Hepatocyte (in vitro differentiated cells): ENCODE data around the gene PPA2. TPM values are rescaled to one million over a fixed set of nuclear protein-coding genes. Genes with fewer than 3 reads are reported as not detected.

Experiments
- DNase-seq: peaks from one replicate; pipeline ENCODE4 v3.0.0-alpha.2; 2016; ENCODE audit warnings: low spot score
- H2AFZ ChIP-seq: fragments of 200-600 bp; sonication (generic); 2 replicates; pipeline ENCODE4 v1.6.0; 2016; ENCODE audit warnings: antibody characterized with exemption, mild to moderate bottlenecking
- H3K27ac ChIP-seq: fragments of 200-600 bp; sonication (generic); 2 replicates; pipeline ENCODE4 v1.5.1; 2016; ENCODE audit warnings: mild to moderate bottlenecking
- H3K27me3 ChIP-seq: fragments of 200-600 bp; sonication (generic); 2 replicates; pipeline ENCODE4 v1.6.1; 2016
- H3K36me3 ChIP-seq: fragments of 200-600 bp; sonication (generic); replicated peaks from 2 replicates; pipeline ENCODE4 v1.5.1; 2016; ENCODE audit warnings: low read depth; ENCODE audit not compliant: insufficient read depth
- H3K4me1 ChIP-seq: fragments of 200-600 bp; sonication (generic); 2 replicates; pipeline ENCODE4 v1.5.1; 2016; ENCODE audit warnings: mild to moderate bottlenecking, moderate library complexity; ENCODE audit not compliant: insufficient read depth
- H3K4me2 ChIP-seq: fragments of 200-600 bp; sonication (generic); 2 replicates; pipeline ENCODE4 v1.6.0; 2016
- H3K4me3 ChIP-seq: fragments of 200-600 bp; sonication (generic); 2 replicates; pipeline ENCODE4 v1.5.1; 2016; ENCODE audit warnings: mild to moderate bottlenecking
- H3K79me2 ChIP-seq: fragments of 200-600 bp; sonication (generic); 2 replicates; pipeline ENCODE4 v1.6.0; 2017; ENCODE audit warnings: mild to moderate bottlenecking
- H3K9me2 ChIP-seq: fragments of 200-600 bp; sonication (generic); replicated peaks from 2 replicates; pipeline ENCODE4 v1.6.0; 2017; ENCODE audit warnings: mild to moderate bottlenecking; ENCODE audit not compliant: insufficient read depth
- H3K9me3 ChIP-seq: fragments of 200-600 bp; sonication (generic); 2 replicates; pipeline ENCODE4 v1.5.1; 2016; ENCODE audit warnings: low read depth, mild to moderate bottlenecking
- H4K20me1 ChIP-seq: fragments of 200-600 bp; sonication (generic); 2 replicates; pipeline ENCODE4 v1.6.0; 2016; ENCODE audit warnings: mild to moderate bottlenecking; ENCODE audit not compliant: insufficient read depth, poor library complexity, severe bottlenecking
- CTCF ChIP-seq: fragments of 200-600 bp; sonication (generic); IDR thresholded peaks from 2 replicates; pipeline ENCODE4 v1.5.1; 2016; ENCODE audit warnings: antibody characterized with exemption, mild to moderate bottlenecking; ENCODE audit not compliant: poor library complexity
- EZH2 ChIP-seq: fragments of 200-600 bp; sonication (generic); IDR thresholded peaks from 2 replicates; pipeline ENCODE4 v1.6.1; 2016; ENCODE audit warnings: antibody characterized with exemption, mild to moderate bottlenecking, borderline replicate concordance
- EZH2phosphoT487 ChIP-seq: fragments of 200-600 bp; sonication (generic); IDR thresholded peaks from one replicate; pipeline ENCODE4 v1.6.1; 2018; ENCODE audit warnings: antibody characterized with exemption, mild to moderate bottlenecking, low read depth, moderate library complexity; ENCODE audit not compliant: unreplicated experiment, severe bottlenecking
- WGBS: methylation state at CpG from one replicate; pipeline ENCODE4 v1.1.6; 2016; ENCODE audit warnings: low lambda C conversion rate; ENCODE audit errors: missing lambda C conversion rate; 5-methylcytosine and 5-hydroxymethylcytosine counted together
- polyA plus RNA-seq: library from polyadenylated mRNA; unstranded; fragments of >200 nt; fragmentation: Nextera tagmentation; extraction: Ambion mirVana; gene quantifications from 2 replicates; pipeline ENCODE4 v1.2.1, GENCODE V29; 2016
- total RNA-seq: library from RNA; depleted of rRNA; stranded (reverse); fragments of >200 nt; gene quantifications from 2 replicates; pipeline ENCODE4 v1.2.3, GENCODE V29; 2014

Gene PPA2
- total and polyA plus RNA-seq, 2 experiments from 2014 or later: 102 to 122 TPM

DNA sequence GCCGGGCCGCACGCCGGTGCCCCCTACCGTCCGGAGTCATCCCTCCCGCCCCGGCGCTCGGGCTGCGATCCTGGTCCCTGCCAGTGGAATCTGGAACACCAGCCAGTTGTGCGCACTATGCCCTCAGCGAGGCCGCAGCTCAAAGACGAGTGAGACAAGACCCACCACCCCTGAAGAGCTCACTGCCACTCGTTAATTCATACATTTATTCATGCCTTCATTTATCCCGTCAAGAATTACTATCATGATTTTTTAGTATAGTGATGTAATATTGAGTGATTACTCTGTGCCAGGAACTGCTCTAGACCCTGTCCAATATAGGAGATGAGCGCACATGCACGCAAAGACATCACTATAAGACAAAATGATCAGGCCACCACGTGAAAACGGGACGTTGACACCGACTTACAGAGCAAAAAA lies 247 bp upstream of the PPA2 start:
- peaks cover 11% of the 10 kb centered on the region for H3K4me1 ChIP-seq
- H3K4me2 ChIP-seq: peak overlapping the region; percentile 49
- peak; percentile 96 for DNase-seq
- no peaks in the 10 kb centered on the region for H3K36me3 ChIP-seq
- H2AFZ ChIP-seq: peak overlapping the region; percentile 9
- 27% methylated on average over 12 of the region's 23 CpGs for WGBS
- no peaks in the 10 kb centered on the region for H3K9me3 ChIP-seq
- H3K27me3 ChIP-seq: no peaks in the 10 kb centered on the region
- peaks cover 35% of the 10 kb centered on the region for H3K79me2 ChIP-seq
- no peak overlapping the region for H3K4me3 ChIP-seq
- peaks cover 14% of the 10 kb centered on the region for H4K20me1 ChIP-seq
- H3K9me2 ChIP-seq: no peaks in the 10 kb centered on the region
- TF ChIP-seq CTCF (peak; percentile 91), EZH2 (no peak)
- peak overlapping the region; percentile 98 for H3K27ac ChIP-seq

GRCh38 chr4:105472871-105473323 lies 965 bp downstream of the PPA2 start:
- H3K79me2 ChIP-seq: peaks cover 47% of the 10 kb centered on the region
- H3K4me2 ChIP-seq: peak overlapping the region; percentile 81
- WGBS: 7% methylated on average over 19 of the region's 19 CpGs
- peaks cover 11% of the 10 kb centered on the region for H3K4me1 ChIP-seq
- DNase-seq: no peak
- peak overlapping the region; percentile 88 for H2AFZ ChIP-seq
- H3K27me3 ChIP-seq: no peaks in the 10 kb centered on the region
- H3K27ac ChIP-seq: peak overlapping the region; percentile 98
- H3K36me3 ChIP-seq: no peaks in the 10 kb centered on the region
- no peaks in the 10 kb centered on the region for H3K9me3 ChIP-seq
- H3K9me2 ChIP-seq: no peaks in the 10 kb centered on the region
- H3K4me3 ChIP-seq: peak overlapping the region; percentile 78
- peaks cover 14% of the 10 kb centered on the region for H4K20me1 ChIP-seq
- TF ChIP-seq CTCF (no peak), EZH2 (no peak), EZH2phosphoT487 (no peak)

GRCh38 chr4:105471566-105472176 lies 2.2 kb downstream of the PPA2 start:
- Histone ChIP-seq H2AFZ (no peak overlapping the region), H3K4me3 (peak overlapping the region; percentile 78), H4K20me1 (peaks cover 14% of the 10 kb centered on the region), H3K27ac (peak overlapping the region; percentile 98), H3K4me2 (peak overlapping the region; percentile 81), H3K79me2 (peaks cover 60% of the 10 kb centered on the region), H3K27me3 (no peaks in the 10 kb centered on the region), H3K9me3 (no peaks in the 10 kb centered on the region), H3K36me3 (no peaks in the 10 kb centered on the region), H3K4me1 (peaks cover 11% of the 10 kb centered on the region), H3K9me2 (no peaks in the 10 kb centered on the region)
- WGBS: 23% methylated on average over 10 of the region's 10 CpGs
- TF ChIP-seq CTCF (peak; percentile 71), EZH2phosphoT487 (no peak)
- DNase-seq: peak; percentile 84
